Loucy (cell line): ENCODE results near the gene CCNF.

Source experiments
- H2AFZ ChIP-seq: fragments of 200-600 bp; sonication (generic); 2 replicates; pipeline ENCODE4 v1.6.0; 2016; ENCODE audit warnings: antibody characterized with exemption, mild to moderate bottlenecking, low read length, moderate library complexity
- H3F3A ChIP-seq: fragments of 200-600 bp; 2 replicates; pipeline ENCODE4 v1.6.0; 2016; ENCODE audit warnings: antibody characterized with exemption, low read depth, mild to moderate bottlenecking
- H3K27me3 ChIP-seq: fragments of 200-600 bp; sonication (generic); 2 replicates; pipeline ENCODE4 v1.6.1; 2014; ENCODE audit warnings: low read length, mild to moderate bottlenecking; ENCODE audit not compliant: insufficient read depth, poor library complexity, severe bottlenecking
- H3K36me3 ChIP-seq: fragments of 200-600 bp; sonication (generic); 2 replicates; pipeline ENCODE4 v1.6.1; 2016; ENCODE audit warnings: low read length; ENCODE audit not compliant: insufficient read depth
- H3K4me1 ChIP-seq: fragments of 200-600 bp; sonication (generic); 2 replicates; pipeline ENCODE4 v1.5.1; 2014; ENCODE audit warnings: low read length, mild to moderate bottlenecking; ENCODE audit not compliant: insufficient read depth, poor library complexity, severe bottlenecking
- H3K4me2 ChIP-seq: fragments of 200-600 bp; sonication (generic); 2 replicates; pipeline ENCODE4 v1.6.0; 2014; ENCODE audit warnings: antibody characterized with exemption, low read length, low read depth, mild to moderate bottlenecking; ENCODE audit not compliant: poor library complexity, severe bottlenecking
- H3K4me3 ChIP-seq: fragments of 200-600 bp; sonication (generic); 2 replicates; pipeline ENCODE4 v1.5.1; 2014; ENCODE audit warnings: low read length, mild to moderate bottlenecking, mixed read lengths; ENCODE audit not compliant: poor library complexity, severe bottlenecking
- H3K79me2 ChIP-seq: fragments of 200-600 bp; sonication (generic); 2 replicates; pipeline ENCODE4 v1.6.1; 2014; ENCODE audit warnings: low read length; ENCODE audit not compliant: insufficient read depth
- H3K9ac ChIP-seq: fragments of 200-600 bp; sonication (generic); 2 replicates; pipeline ENCODE4 v1.6.0; 2014; ENCODE audit warnings: mild to moderate bottlenecking, low read depth, low read length, moderate library complexity; ENCODE audit not compliant: poor library complexity, severe bottlenecking
- H3K9me2 ChIP-seq: fragments of 200-600 bp; sonication (generic); replicated peaks from 2 replicates; pipeline ENCODE4 v1.6.1; 2016; ENCODE audit warnings: low read depth, low read length, mixed read lengths
- H3K9me3 ChIP-seq: fragments of 200-600 bp; sonication (generic); 2 replicates; pipeline ENCODE4 v1.6.1; 2014; ENCODE audit warnings: mild to moderate bottlenecking, antibody characterized with exemption, low read length, low read depth; ENCODE audit not compliant: insufficient read depth
- H4K20me1 ChIP-seq: fragments of 200-600 bp; sonication (generic); 2 replicates; pipeline ENCODE4 v1.6.0; 2014; ENCODE audit warnings: antibody characterized with exemption, low read length, mild to moderate bottlenecking; ENCODE audit not compliant: insufficient read depth, poor library complexity, severe bottlenecking
- CTCF ChIP-seq: fragments of 200-600 bp; sonication (generic); conservative IDR thresholded peaks from 2 replicates; pipeline ENCODE4 v1.5.1; 2014; ENCODE audit warnings: mild to moderate bottlenecking, antibody characterized with exemption, low read length
- EZH2phosphoT487 ChIP-seq: fragments of 200-600 bp; IDR thresholded peaks from 2 replicates; pipeline ENCODE4 v1.6.1; 2018; ENCODE audit warnings: antibody characterized with exemption, mild to moderate bottlenecking, moderate library complexity, borderline replicate concordance

CCNF gene

GRCh38 chr16:2460391-2460713, 31.1 kb downstream of the CCNF start:
- Histone ChIP-seq H3K79me2 (peaks cover 15% of the 10 kb centered on the region; the same call in 1 of the 2 replicates), H3K4me3 (peak overlapping the region; percentile 76), H3K9me2 (no peaks in the 10 kb centered on the region), H3K4me2 (peak overlapping the region; percentile 81), H3K9ac (peak overlapping the region; percentile 75), H4K20me1 (no peaks in the 10 kb centered on the region), H3F3A (no peaks in the 10 kb centered on the region), H3K27me3 (no peaks in the 10 kb centered on the region), H3K4me1 (peaks cover 9% of the 10 kb centered on the region), H3K36me3 (peaks cover 9% of the 10 kb centered on the region; the same call in 1 of the 2 replicates), H3K9me3 (no peaks in the 10 kb centered on the region), H2AFZ (no peak overlapping the region)
- TF ChIP-seq CTCF (no peak), EZH2phosphoT487 (no peak)

DNA sequence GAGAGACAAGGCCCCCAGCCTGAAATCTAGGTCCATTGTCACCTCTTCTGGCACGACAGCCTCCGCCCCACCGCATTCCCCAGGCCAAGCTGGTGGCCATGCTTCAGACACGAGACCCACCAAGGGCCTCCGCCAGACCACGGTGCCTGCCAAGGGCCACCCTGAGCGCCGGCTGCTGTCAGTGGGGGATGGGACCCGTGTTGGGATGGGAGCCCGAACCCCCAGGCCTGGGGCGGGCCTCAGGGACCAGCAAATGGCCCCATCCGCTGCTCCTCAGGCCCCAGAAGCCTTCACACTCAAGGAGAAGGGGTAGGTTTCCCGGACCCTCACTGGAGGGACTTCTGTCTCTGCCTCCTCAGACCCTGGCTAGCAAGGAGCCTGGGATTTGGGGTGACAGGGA, 31.7 kb downstream of the CCNF start:
- Histone ChIP-seq H3F3A (no peaks in the 10 kb centered on the region), H3K9ac (peak overlapping the region; percentile 75), H3K79me2 (peaks cover 15% of the 10 kb centered on the region; the same call in 1 of the 2 replicates), H2AFZ (no peak overlapping the region), H3K9me3 (no peaks in the 10 kb centered on the region), H3K27me3 (no peaks in the 10 kb centered on the region), H3K4me1 (peaks cover 14% of the 10 kb centered on the region), H3K4me2 (peak overlapping the region; percentile 81), H3K36me3 (peaks cover 8% of the 10 kb centered on the region; the same call in 1 of the 2 replicates), H3K9me2 (no peaks in the 10 kb centered on the region), H3K4me3 (peak overlapping the region; percentile 76), H4K20me1 (no peaks in the 10 kb centered on the region)
- TF ChIP-seq CTCF (no peak), EZH2phosphoT487 (no peak)

DNA sequence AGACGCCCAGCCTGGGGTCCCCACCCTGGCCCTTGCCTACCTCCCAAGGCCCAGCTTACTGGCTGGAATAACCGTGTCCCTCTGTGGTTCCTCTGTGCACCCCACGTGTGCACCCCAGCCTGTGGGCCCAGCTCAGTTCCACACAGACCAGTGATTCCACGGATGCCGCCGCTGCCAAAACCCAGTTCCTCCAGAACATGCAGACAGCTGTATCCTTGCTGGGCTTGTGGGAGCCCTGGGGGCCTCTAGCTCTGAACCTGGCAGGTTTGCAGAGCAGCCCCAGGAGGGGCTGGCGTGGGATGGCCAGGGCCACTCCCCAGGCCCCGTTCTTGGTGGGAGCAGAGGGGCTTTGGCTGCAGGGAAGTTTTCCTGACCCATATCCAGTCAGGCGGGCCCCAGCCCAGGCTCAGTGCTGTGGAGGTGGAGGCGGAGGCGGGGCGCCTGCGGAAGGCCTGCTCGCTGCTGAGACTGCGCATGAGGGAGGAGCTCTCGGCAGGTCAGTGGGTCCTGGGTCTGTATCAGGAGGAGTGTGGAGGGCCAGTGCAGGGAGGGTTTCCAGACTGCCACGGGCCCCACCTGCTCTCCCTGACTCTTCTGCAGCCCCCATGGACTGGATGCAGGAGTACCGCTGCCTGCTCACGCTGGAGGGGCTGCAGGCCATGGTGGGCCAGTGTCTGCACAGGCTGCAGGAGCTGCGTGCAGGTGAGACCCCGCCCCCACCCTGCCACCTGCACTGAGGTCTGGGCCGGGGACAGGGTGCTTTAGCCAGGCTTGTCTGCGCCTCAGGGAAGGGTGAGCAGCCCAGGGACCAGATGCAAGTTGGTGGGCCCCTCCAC, 33.0 kb downstream of the CCNF start:
- Histone ChIP-seq H3F3A (no peaks in the 10 kb centered on the region), H2AFZ (no peak overlapping the region), H3K36me3 (peaks cover 2% of the 10 kb centered on the region; the same call in 1 of the 2 replicates), H4K20me1 (no peaks in the 10 kb centered on the region), H3K9me2 (no peaks in the 10 kb centered on the region), H3K27me3 (no peaks in the 10 kb centered on the region), H3K9me3 (no peaks in the 10 kb centered on the region), H3K9ac (no peak overlapping the region), H3K4me1 (peaks cover 23% of the 10 kb centered on the region), H3K4me2 (no peak overlapping the region), H3K79me2 (peaks cover 15% of the 10 kb centered on the region; the same call in 1 of the 2 replicates), H3K4me3 (no peak overlapping the region)
- TF ChIP-seq EZH2phosphoT487 (no peak), CTCF (no peak)
